ENCODE measurements around the gene FAM114A2.

- TF ChIP-seq, protein P1, sequence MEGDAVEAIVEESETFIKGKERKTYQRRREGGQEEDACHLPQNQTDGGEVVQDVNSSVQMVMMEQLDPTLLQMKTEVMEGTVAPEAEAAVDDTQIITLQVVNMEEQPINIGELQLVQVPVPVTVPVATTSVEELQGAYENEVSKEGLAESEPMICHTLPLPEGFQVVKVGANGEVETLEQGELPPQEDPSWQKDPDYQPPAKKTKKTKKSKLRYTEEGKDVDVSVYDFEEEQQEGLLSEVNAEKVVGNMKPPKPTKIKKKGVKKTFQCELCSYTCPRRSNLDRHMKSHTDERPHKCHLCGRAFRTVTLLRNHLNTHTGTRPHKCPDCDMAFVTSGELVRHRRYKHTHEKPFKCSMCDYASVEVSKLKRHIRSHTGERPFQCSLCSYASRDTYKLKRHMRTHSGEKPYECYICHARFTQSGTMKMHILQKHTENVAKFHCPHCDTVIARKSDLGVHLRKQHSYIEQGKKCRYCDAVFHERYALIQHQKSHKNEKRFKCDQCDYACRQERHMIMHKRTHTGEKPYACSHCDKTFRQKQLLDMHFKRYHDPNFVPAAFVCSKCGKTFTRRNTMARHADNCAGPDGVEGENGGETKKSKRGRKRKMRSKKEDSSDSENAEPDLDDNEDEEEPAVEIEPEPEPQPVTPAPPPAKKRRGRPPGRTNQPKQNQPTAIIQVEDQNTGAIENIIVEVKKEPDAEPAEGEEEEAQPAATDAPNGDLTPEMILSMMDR (IDR thresholded peaks at IDR 0.05; ENCODE audit: low read length): no peak
- no peak for TF ChIP-seq EZH2 (IDR thresholded peaks at IDR 0.05; ENCODE audit: borderline replicate concordance, low read length)
Observed at GRCh38 chr5:153952057-153952456, 86.7 kb downstream of the FAM114A2 start.

Data from OCI-LY1 (cell line).